ENCODE measurements around the gene AKR1C4.

Gene AKR1C4

GRCh38 chr10:5183923-5184322 is 12.7 kb upstream of the AKR1C4 start:
- no peak overlapping the region for H2AFZ ChIP-seq (ENCODE audit: low read depth)
- no peaks in the 10 kb centered on the region for H3K36me3 ChIP-seq (ENCODE audit: insufficient read depth)
- no peaks in the 10 kb centered on the region for H4K20me1 ChIP-seq (ENCODE audit: insufficient read depth)
- TF ChIP-seq, protein P1, sequence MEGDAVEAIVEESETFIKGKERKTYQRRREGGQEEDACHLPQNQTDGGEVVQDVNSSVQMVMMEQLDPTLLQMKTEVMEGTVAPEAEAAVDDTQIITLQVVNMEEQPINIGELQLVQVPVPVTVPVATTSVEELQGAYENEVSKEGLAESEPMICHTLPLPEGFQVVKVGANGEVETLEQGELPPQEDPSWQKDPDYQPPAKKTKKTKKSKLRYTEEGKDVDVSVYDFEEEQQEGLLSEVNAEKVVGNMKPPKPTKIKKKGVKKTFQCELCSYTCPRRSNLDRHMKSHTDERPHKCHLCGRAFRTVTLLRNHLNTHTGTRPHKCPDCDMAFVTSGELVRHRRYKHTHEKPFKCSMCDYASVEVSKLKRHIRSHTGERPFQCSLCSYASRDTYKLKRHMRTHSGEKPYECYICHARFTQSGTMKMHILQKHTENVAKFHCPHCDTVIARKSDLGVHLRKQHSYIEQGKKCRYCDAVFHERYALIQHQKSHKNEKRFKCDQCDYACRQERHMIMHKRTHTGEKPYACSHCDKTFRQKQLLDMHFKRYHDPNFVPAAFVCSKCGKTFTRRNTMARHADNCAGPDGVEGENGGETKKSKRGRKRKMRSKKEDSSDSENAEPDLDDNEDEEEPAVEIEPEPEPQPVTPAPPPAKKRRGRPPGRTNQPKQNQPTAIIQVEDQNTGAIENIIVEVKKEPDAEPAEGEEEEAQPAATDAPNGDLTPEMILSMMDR (conservative IDR thresholded peaks at IDR 0.05; ENCODE audit: low read depth, low read length) = no peak
- H3K9ac ChIP-seq = no peak overlapping the region
- H3K27ac ChIP-seq = no peak overlapping the region
- H3K79me2 ChIP-seq (ENCODE audit: insufficient read depth, low read depth) = no peaks in the 10 kb centered on the region
- no peak overlapping the region for H3K4me2 ChIP-seq
- no peak overlapping the region for H3K4me3 ChIP-seq (IDR thresholded peaks at IDR 0.05; ENCODE audit: insufficient read depth, low read depth, low read length)
- H3K27me3 ChIP-seq (ENCODE audit: insufficient read depth, low read depth) = no peaks in the 10 kb centered on the region
- H3K4me1 ChIP-seq (ENCODE audit: low read depth, poor library complexity, severe bottlenecking) = no peaks in the 10 kb centered on the region

DNA sequence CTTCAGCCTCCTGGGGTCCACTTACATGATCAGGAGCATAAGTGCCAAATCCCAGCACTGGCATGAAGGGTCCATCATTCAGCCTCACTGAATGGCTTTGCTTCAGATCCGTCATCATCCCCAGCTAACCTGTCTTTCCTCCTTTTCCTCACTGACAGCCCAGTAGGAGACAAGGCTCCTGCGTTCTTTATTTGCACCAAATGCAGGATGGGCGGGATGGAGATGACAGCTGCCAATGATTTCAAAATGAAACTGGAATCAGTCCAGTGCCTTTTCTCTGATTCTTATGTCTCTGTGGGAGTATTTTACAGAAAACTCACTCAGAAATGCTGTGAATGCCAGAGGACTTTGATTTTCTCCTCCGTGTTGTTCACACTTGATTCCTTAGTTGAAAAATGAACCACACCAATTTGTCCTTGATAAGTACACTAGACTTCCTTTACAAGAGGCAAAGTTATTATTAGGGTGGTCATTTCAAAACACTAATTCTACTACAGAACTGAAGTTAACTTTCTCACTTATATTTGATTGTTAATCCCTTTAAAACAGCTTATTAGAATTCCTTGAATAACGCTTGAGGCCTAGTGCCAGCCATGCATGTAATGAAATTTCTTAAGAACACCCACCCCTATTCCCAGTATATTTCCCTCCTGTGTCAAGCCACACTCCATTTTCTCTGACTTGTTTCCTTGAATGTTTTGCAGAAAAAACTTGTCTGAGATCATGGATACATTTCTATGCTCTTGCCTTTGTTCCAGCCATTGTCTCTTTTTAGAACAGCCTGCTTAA is 11.5 kb upstream of the AKR1C4 start, which contains the start of gene AKR1C8:
TSS of gene AKR1C8 (minus strand) at position 164 of the 789 bp plus-strand sequence. CDS start at position 118, 46 bp downstream.
- H3K9ac ChIP-seq = no peak within 1 kb of the TSS
- no peak within 1 kb of the TSS for H3K4me2 ChIP-seq
- no peak within 1 kb of the TSS for H2AFZ ChIP-seq (ENCODE audit: low read depth)
- H3K27me3 ChIP-seq (ENCODE audit: insufficient read depth, low read depth) = no peaks in the 10 kb centered on the region
- H3K27ac ChIP-seq = no peak within 1 kb of the TSS
- no peaks in the 10 kb centered on the region for H3K4me1 ChIP-seq (ENCODE audit: low read depth, poor library complexity, severe bottlenecking)
- TF ChIP-seq, protein P1 (conservative IDR thresholded peaks at IDR 0.05; ENCODE audit: low read depth, low read length) = no peak
- no peak within 1 kb of the TSS for H3K4me3 ChIP-seq (IDR thresholded peaks at IDR 0.05; ENCODE audit: insufficient read depth, low read depth, low read length)
- no peaks in the 10 kb centered on the region for H3K79me2 ChIP-seq (ENCODE audit: insufficient read depth, low read depth)
- H3K36me3 ChIP-seq (ENCODE audit: insufficient read depth) = no peaks in the 10 kb centered on the region
- H4K20me1 ChIP-seq (ENCODE audit: insufficient read depth) = no peaks in the 10 kb centered on the region

DNA sequence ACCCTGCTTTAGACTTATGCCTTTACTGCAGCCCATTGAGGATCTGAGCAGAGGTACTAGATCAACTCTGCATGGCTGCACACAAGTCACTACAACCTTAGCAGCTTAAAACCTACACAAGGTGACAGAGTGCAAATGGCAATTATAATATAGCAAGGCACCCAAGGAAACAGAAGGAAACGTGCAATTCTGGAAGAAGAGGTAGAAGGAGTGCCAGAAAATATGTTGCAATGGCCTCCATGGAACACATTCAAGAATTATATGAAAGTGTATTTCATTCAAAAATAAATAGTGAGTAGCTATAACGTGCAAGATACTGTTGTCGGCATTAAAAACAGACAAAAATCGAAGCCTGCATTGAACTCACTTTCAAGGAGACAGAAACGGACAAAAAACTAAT is 8.8 kb upstream of the AKR1C4 start:
- Histone ChIP-seq H3K4me1 (ENCODE audit: low read depth, poor library complexity, severe bottlenecking) (no peaks in the 10 kb centered on the region), H3K36me3 (ENCODE audit: insufficient read depth) (no peaks in the 10 kb centered on the region), H2AFZ (ENCODE audit: low read depth) (no peak overlapping the region), H3K27me3 (ENCODE audit: insufficient read depth, low read depth) (no peaks in the 10 kb centered on the region), H3K27ac (no peak overlapping the region), H4K20me1 (ENCODE audit: insufficient read depth) (no peaks in the 10 kb centered on the region), H3K4me2 (no peak overlapping the region), H3K4me3 (IDR thresholded peaks at IDR 0.05; ENCODE audit: insufficient read depth, low read depth, low read length) (no peak overlapping the region), H3K79me2 (ENCODE audit: insufficient read depth, low read depth) (no peaks in the 10 kb centered on the region), H3K9ac (no peak overlapping the region)
- TF ChIP-seq, protein P1 (conservative IDR thresholded peaks at IDR 0.05; ENCODE audit: low read depth, low read length) = no peak

DNA sequence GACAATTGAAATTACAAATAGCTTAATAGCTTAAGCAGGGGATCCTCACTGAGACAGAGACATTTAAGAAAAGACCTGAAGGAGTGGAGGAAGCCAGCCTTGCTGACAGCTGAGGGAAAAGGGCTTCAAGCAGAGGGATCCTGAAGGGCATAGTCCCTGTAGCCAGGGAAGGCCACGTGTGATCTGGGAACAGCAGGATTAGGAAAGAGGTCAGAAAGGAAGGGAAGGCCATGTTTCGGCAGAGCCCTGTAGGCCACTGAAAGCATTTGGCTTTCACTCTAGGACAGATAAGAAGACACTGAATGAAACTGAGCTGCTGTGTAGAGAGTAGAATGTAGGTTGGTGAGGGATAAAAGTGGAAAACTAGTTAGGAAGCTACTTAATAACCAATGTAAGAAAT is 8.3 kb upstream of the AKR1C4 start:
- H3K27me3 ChIP-seq (ENCODE audit: insufficient read depth, low read depth) = no peaks in the 10 kb centered on the region
- H2AFZ ChIP-seq (ENCODE audit: low read depth) = no peak overlapping the region
- no peaks in the 10 kb centered on the region for H3K36me3 ChIP-seq (ENCODE audit: insufficient read depth)
- no peaks in the 10 kb centered on the region for H4K20me1 ChIP-seq (ENCODE audit: insufficient read depth)
- no peaks in the 10 kb centered on the region for H3K79me2 ChIP-seq (ENCODE audit: insufficient read depth, low read depth)
- no peaks in the 10 kb centered on the region for H3K4me1 ChIP-seq (ENCODE audit: low read depth, poor library complexity, severe bottlenecking)
- H3K27ac ChIP-seq = no peak overlapping the region
- no peak overlapping the region for H3K4me2 ChIP-seq
- H3K9ac ChIP-seq = no peak overlapping the region
- TF ChIP-seq, protein P1 (conservative IDR thresholded peaks at IDR 0.05; ENCODE audit: low read depth, low read length) = no peak
- no peak overlapping the region for H3K4me3 ChIP-seq (IDR thresholded peaks at IDR 0.05; ENCODE audit: insufficient read depth, low read depth, low read length)
